CD14-positive monocyte (primary cell): ENCODE measurements around the gene NUDT16. TPM values are rescaled to one million over a fixed set of nuclear protein-coding genes. Genes with fewer than 3 reads are reported as not detected.

ENCODE experiments used
- DNase-seq, 3 donors: peaks; one replicate each; pipeline ENCODE4 v3.0.0-alpha.2; 2011 to 2022
- H2AFZ ChIP-seq: 2 replicates; pipeline ENCODE4 v1.6.0; 2012; ENCODE audit warnings: mild to moderate bottlenecking, low read depth, low read length, inconsistent platforms; ENCODE audit not compliant: insufficient read depth, poor library complexity, severe bottlenecking
- H3K27ac ChIP-seq, 2 donors: 1 replicate in 1 of 2; 2 replicates in 1 of 2; pipeline ENCODE4 v1.5.1; 2012 to 2013; ENCODE audit warnings: low read length in 2 of 2, control low read depth in 1 of 2, inconsistent platforms in 1 of 2, low read depth in 1 of 2, mild to moderate bottlenecking in 1 of 2
- H3K27me3 ChIP-seq, 2 donors: one replicate each; pipeline versions ENCODE4 v1.6.0 to v1.6.1; 2011 to 2013; ENCODE audit warnings: low read length in 2 of 2; ENCODE audit not compliant: control insufficient read depth in 2 of 2, insufficient read depth in 2 of 2
- H3K36me3 ChIP-seq, 2 donors: replicated peaks in 1 of 2; 1 replicate in 1 of 2; 2 replicates in 1 of 2; pipeline versions ENCODE4 v1.5.1 to v1.6.1; 2012 to 2013; ENCODE audit warnings: low read length in 2 of 2, control low read depth in 1 of 2, inconsistent platforms in 1 of 2, mild to moderate bottlenecking in 1 of 2; ENCODE audit not compliant: insufficient read depth in 2 of 2, control insufficient read depth in 1 of 2
- H3K4me1 ChIP-seq, 2 donors: 1 replicate in 1 of 2; 2 replicates in 1 of 2; pipeline versions ENCODE4 v1.5.1 to v1.6.1; 2012 to 2013; ENCODE audit warnings: low read length in 2 of 2, control low read depth in 1 of 2, inconsistent platforms in 1 of 2, mild to moderate bottlenecking in 1 of 2, moderate library complexity in 1 of 2; ENCODE audit not compliant: insufficient read depth in 2 of 2, control insufficient read depth in 1 of 2
- H3K4me2 ChIP-seq: replicated peaks from 2 replicates; pipeline ENCODE3; 2012; ENCODE audit warnings: low read length, moderate library complexity, mild to moderate bottlenecking; ENCODE audit not compliant: poor library complexity, severe bottlenecking; ENCODE audit errors: extremely low read depth
- H3K4me3 ChIP-seq, 3 experiments: fragments of 200-600 bp in 1 of 3; sonication (generic) in 1 of 3; replicated peaks in 1 of 3; 1 replicate in 2 of 3; 2 replicates in 1 of 3; pipeline ENCODE4 v1.5.1; 2011 to 2013; ENCODE audit warnings: low read length in 3 of 3, mild to moderate bottlenecking in 3 of 3, control low read depth in 2 of 3, low read depth in 2 of 3, inconsistent platforms in 1 of 3, moderate library complexity in 1 of 3
- H3K79me2 ChIP-seq: 2 replicates; pipeline ENCODE4 v1.6.0; 2012; ENCODE audit warnings: mild to moderate bottlenecking, control low read depth, inconsistent platforms, low read length, moderate library complexity; ENCODE audit not compliant: insufficient read depth
- H3K9ac ChIP-seq: 2 replicates; pipeline ENCODE4 v1.6.0; 2017; ENCODE audit warnings: low read length, mild to moderate bottlenecking; ENCODE audit not compliant: insufficient read depth, poor library complexity, severe bottlenecking
- H3K9me3 ChIP-seq, 2 donors: replicated peaks in 1 of 2; 1 replicate in 1 of 2; 2 replicates in 1 of 2; pipeline versions ENCODE4 v1.5.1 to v1.6.1; 2012 to 2013; ENCODE audit warnings: low read length in 2 of 2, control low read depth in 1 of 2; ENCODE audit not compliant: control insufficient read depth in 1 of 2, insufficient read depth in 1 of 2
- H4K20me1 ChIP-seq: 2 replicates; pipeline ENCODE4 v1.6.0; 2012; ENCODE audit warnings: mild to moderate bottlenecking, low read length, control low read depth, moderate library complexity; ENCODE audit not compliant: insufficient read depth
- H3K27ac Mint-ChIP-seq, 7 donors: one replicate each; pipeline ENCODE4 v1.8.0; 2020; ENCODE audit warnings: mild to moderate bottlenecking in 7 of 7, mixed read lengths in 7 of 7, moderate library complexity in 6 of 7, inconsistent platforms in 2 of 7
- H3K27me3 Mint-ChIP-seq, 3 donors: one replicate each; pipeline ENCODE4 v1.8.0; 2021 to 2022; ENCODE audit warnings: low read depth in 3 of 3, mild to moderate bottlenecking in 3 of 3, mixed read lengths in 3 of 3, moderate library complexity in 3 of 3, inconsistent platforms in 1 of 3
- H3K36me3 Mint-ChIP-seq, 2 donors: one replicate each; pipeline ENCODE4 v1.8.0; 2020; ENCODE audit warnings: mixed read lengths in 2 of 2, inconsistent platforms in 1 of 2, mild to moderate bottlenecking in 1 of 2
- H3K4me1 Mint-ChIP-seq: one replicate; pipeline ENCODE4 v1.8.0; 2020; ENCODE audit warnings: mild to moderate bottlenecking, mixed read lengths
- H3K4me3 Mint-ChIP-seq, 2 donors: one replicate each; pipeline ENCODE4 v1.8.0; 2020; ENCODE audit warnings: mild to moderate bottlenecking in 2 of 2, mixed read lengths in 2 of 2, moderate library complexity in 1 of 2
- H3K9me3 Mint-ChIP-seq, 7 donors: one replicate each; pipeline ENCODE4 v1.8.0; 2020 to 2022; ENCODE audit warnings: mixed read lengths in 7 of 7, mild to moderate bottlenecking in 6 of 7, moderate library complexity in 6 of 7, inconsistent platforms in 2 of 7
- WGBS: methylation state at CpG from one replicate; pipeline ENCODE4 v1.1.5; 2013; ENCODE audit warnings: missing lambda C conversion rate; ENCODE audit not compliant: insufficient coverage; 5-methylcytosine and 5-hydroxymethylcytosine counted together
- intact Hi-C, 2 donors: fragments of 100-400 bp; cut with micrococcal nuclease; formaldehyde crosslinking; loops; one replicate each; pipeline versions ENCODE4 v1.15.0 to v1.15.1; 2023
- polyA plus RNA-seq, 3 donors: library from polyadenylated mRNA; depleted of rRNA in 1 of 3; unstranded in 2 of 3; stranded (reverse) in 1 of 3; fragments of 300-500 nt in 2 of 3; fragments of >200 nt in 1 of 3; fragmentation: Illumina TruSeq in 2 of 3; gene quantifications; 1 replicate in 2 of 3; 2 replicates in 1 of 3; pipeline ENCODE4 v1.2.3, GENCODE V29; 2012 to 2021
- TF ChIP-seq, protein P1 (sequence below): fragments of 200-600 bp; IDR thresholded peaks from one replicate; pipeline ENCODE4 v1.8.0; 2022; ENCODE audit warnings: antibody characterized with exemption, mild to moderate bottlenecking

Gene NUDT16
- polyA plus RNA-seq, 3 donors = 23.6 to 27.0 (median 27.0) TPM

DNA sequence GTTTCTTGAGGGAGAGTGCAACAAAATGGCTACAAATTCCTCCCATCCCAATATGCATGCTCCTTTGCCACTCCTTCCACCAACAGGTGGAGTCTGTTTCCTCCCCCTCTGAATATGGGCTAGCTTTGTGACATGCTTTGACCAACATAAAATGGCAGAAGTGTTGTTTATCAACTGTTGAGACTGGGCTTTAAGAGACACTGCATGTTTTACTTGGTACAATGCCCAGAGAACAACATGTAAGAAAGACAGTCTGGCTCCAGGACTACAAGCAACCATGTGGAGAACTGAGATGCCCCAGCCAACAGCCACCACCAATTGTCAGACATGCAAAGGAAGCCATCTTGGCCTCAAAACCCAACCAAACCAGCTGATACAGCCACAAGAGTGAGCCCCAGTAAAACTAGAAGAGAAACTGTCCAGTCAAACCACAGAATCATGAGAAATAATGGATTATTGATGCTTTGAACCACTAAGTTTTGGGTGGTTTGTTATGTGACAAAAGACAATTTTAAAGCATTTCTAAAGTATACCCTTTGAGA is 40.5 kb downstream of the NUDT16 start:
- Histone ChIP-seq H3K27ac (no peak overlapping the region), H3K9me3 (no peaks in the 10 kb centered on the region), H3K4me2 (no peak overlapping the region), H3K4me1 (no peaks in the 10 kb centered on the region), H3K27me3 (no peaks in the 10 kb centered on the region), H4K20me1 (no peaks in the 10 kb centered on the region), H3K4me3 (no peak overlapping the region), H3K79me2 (no peaks in the 10 kb centered on the region), H3K36me3 (no peaks in the 10 kb centered on the region), H2AFZ (no peak overlapping the region), H3K9ac (no peak overlapping the region)
- TF ChIP-seq, protein P1, sequence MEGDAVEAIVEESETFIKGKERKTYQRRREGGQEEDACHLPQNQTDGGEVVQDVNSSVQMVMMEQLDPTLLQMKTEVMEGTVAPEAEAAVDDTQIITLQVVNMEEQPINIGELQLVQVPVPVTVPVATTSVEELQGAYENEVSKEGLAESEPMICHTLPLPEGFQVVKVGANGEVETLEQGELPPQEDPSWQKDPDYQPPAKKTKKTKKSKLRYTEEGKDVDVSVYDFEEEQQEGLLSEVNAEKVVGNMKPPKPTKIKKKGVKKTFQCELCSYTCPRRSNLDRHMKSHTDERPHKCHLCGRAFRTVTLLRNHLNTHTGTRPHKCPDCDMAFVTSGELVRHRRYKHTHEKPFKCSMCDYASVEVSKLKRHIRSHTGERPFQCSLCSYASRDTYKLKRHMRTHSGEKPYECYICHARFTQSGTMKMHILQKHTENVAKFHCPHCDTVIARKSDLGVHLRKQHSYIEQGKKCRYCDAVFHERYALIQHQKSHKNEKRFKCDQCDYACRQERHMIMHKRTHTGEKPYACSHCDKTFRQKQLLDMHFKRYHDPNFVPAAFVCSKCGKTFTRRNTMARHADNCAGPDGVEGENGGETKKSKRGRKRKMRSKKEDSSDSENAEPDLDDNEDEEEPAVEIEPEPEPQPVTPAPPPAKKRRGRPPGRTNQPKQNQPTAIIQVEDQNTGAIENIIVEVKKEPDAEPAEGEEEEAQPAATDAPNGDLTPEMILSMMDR = no peak
- H3K9me3 Mint-ChIP-seq = peaks cover 0 to 8% (median 4%) of the 10 kb centered on the region in 7 donors
- H3K27ac Mint-ChIP-seq = no peak overlapping the region
- H3K4me3 Mint-ChIP-seq = no peak overlapping the region
- intact Hi-C loops = no loop called here
- peaks cover 0 to 4% (median 2%) of the 10 kb centered on the region in 3 donors for H3K27me3 Mint-ChIP-seq
- no peak for DNase-seq
- no peaks in the 10 kb centered on the region for H3K36me3 Mint-ChIP-seq
- H3K4me1 Mint-ChIP-seq = no peaks in the 10 kb centered on the region

DNA sequence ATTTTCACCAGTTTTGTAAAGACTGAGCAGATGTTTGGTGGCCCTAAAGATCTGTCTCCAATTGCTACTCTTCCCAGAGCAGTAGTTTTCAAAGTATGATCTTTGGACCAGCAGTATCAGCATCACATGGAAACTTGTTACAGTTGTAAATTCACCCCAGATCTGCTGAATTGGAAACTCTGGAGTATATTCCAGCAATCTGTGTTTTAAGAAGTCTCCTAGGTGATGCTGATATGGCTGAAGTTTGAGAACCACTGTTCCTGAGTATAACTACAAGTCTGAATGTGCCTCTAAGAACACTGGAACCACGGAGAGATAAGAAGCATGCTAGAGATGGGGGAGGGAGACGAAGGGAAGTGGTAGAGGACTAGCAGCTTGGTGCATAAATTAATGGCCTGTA is 45.7 kb downstream of the NUDT16 start:
- intact Hi-C loops = no loop called here
- no peaks in the 10 kb centered on the region for H3K4me1 ChIP-seq
- Mint-ChIP-seq H3K9me3 (peaks cover 0 to 3% (median 0%) of the 10 kb centered on the region in 7 donors), H3K36me3 (no peaks in the 10 kb centered on the region), H3K27me3 (peaks cover 0 to 5% (median 4%) of the 10 kb centered on the region in 3 donors), H3K4me1 (no peaks in the 10 kb centered on the region), H3K27ac (no peak overlapping the region), H3K4me3 (no peak overlapping the region)
- H3K9ac ChIP-seq = no peak overlapping the region
- no peak overlapping the region for H3K27ac ChIP-seq
- DNase-seq = no peak
- no peaks in the 10 kb centered on the region for H4K20me1 ChIP-seq
- no peaks in the 10 kb centered on the region for H3K36me3 ChIP-seq
- no peaks in the 10 kb centered on the region for H3K27me3 ChIP-seq
- TF ChIP-seq, protein P1 = no peak
- whole genome bisulfite sequencing = no CpG with 5 or more reads among the region's 2 CpGs
- no peaks in the 10 kb centered on the region for H3K9me3 ChIP-seq
- H3K79me2 ChIP-seq = no peaks in the 10 kb centered on the region
- no peak overlapping the region for H3K4me2 ChIP-seq
- no peak overlapping the region for H2AFZ ChIP-seq
- no peak overlapping the region for H3K4me3 ChIP-seq
